ENCODE results near the gene PSMD2. TPM values are rescaled to one million over a fixed set of nuclear protein-coding genes. Genes with fewer than 3 reads are reported as not detected.

Gene PSMD2
- total and polyA plus RNA-seq, 10 of the 15 experiments (the other 5 are each of a cell fraction or from before 2014, with no cell fraction given): 103 to 515 (median 197) TPM

- TF ChIP-seq PRDM15 (CRISPR knock-in tag; IDR thresholded peaks at IDR 0.05) (no peak), ZNF592 (IDR thresholded peaks at IDR 0.05) (no peak), ZBTB4 (CRISPR knock-in tag; IDR thresholded peaks at IDR 0.05) (no peak), GATAD2B (conservative IDR thresholded peaks at IDR 0.05; ENCODE audit: low read depth) (0 out of 2 replicates have a peak, but pooled peaks have one; percentile 44), NFYA (IDR thresholded peaks at IDR 0.05; ENCODE audit: borderline replicate concordance, low read depth, low read length) (no peak), HDGF (IDR thresholded peaks at IDR 0.05) (no peak), CEBPB (IDR thresholded peaks at IDR 0.05; ENCODE audit: borderline replicate concordance in 1 of 2, low read depth in 2 of 2, low read length in 2 of 2) (no peak), HSF1 (IDR thresholded peaks at IDR 0.05; ENCODE audit: low read depth, low read length) (no peak), EED (IDR thresholded peaks at IDR 0.05; ENCODE audit: low read depth) (no peak), ASH2L (IDR thresholded peaks at IDR 0.05; ENCODE audit: borderline replicate concordance, low read depth) (no peak), RBBP5 (conservative IDR thresholded peaks at IDR 0.05) (no peak), NFYB (IDR thresholded peaks at IDR 0.05; ENCODE audit: insufficient read depth, low read depth, low read length) (no peak), PKNOX1 (IDR thresholded peaks at IDR 0.05) (no peak)
Observed at GRCh38 chr3:184354121-184354728, 55.2 kb downstream of the PSMD2 start (continued).

Measured in GM12878 (cell line).